Neural cell (in vitro differentiated cells): ENCODE results near the gene APBB1IP. TPM values are rescaled to one million over a fixed set of nuclear protein-coding genes. Genes with fewer than 3 reads are reported as not detected.

Experiments used
- H2AFZ ChIP-seq: fragments of 200-600, 300-800 bp; sonication (generic), shearing (Covaris generic); 2 replicates; pipeline ENCODE4 v1.6.0; 2014; ENCODE audit warnings: low read depth, mild to moderate bottlenecking, antibody characterized with exemption, low read length, moderate library complexity
- H3F3A ChIP-seq: fragments of 200-600 bp; shearing (Covaris generic); 2 replicates; pipeline ENCODE4 v1.6.1; 2016; ENCODE audit warnings: mild to moderate bottlenecking, moderate library complexity, mixed read lengths, antibody characterized with exemption, low read length; ENCODE audit not compliant: insufficient read depth, poor library complexity, severe bottlenecking
- H3K27ac ChIP-seq: fragments of 200-600, 300-800 bp; sonication (generic), shearing (Covaris generic); 2 replicates; pipeline ENCODE4 v1.5.1; 2014; ENCODE audit warnings: mild to moderate bottlenecking, low read length, moderate library complexity
- H3K27me3 ChIP-seq: fragments of 300-800, 200-600 bp; sonication (generic), shearing (Covaris generic); 2 replicates; pipeline ENCODE4 v1.6.0; 2014; ENCODE audit warnings: mild to moderate bottlenecking, low read depth, low read length, moderate library complexity; ENCODE audit not compliant: insufficient read depth
- H3K36me3 ChIP-seq: fragments of 300-800, 200-600 bp; sonication (generic), shearing (Covaris generic); 2 replicates; pipeline ENCODE4 v1.5.1; 2014; ENCODE audit warnings: mild to moderate bottlenecking, antibody characterized with exemption, low read length, moderate library complexity; ENCODE audit not compliant: insufficient read depth
- H3K4me2 ChIP-seq: fragments of 300-800, 200-600 bp; sonication (generic), shearing (Covaris generic); 2 replicates; pipeline ENCODE4 v1.6.0; 2014; ENCODE audit warnings: mild to moderate bottlenecking, low read length
- H3K4me3 ChIP-seq: fragments of 300-800, 200-600 bp; sonication (generic), shearing (Covaris generic); 2 replicates; pipeline ENCODE4 v1.5.1; 2014; ENCODE audit warnings: mild to moderate bottlenecking, low read length, moderate library complexity
- H3K79me2 ChIP-seq: fragments of 200-600 bp; shearing (Covaris generic); replicated peaks from 2 replicates; pipeline ENCODE4 v1.6.0; 2014; ENCODE audit warnings: mild to moderate bottlenecking, low read length, moderate library complexity; ENCODE audit not compliant: insufficient read depth
- H3K9ac ChIP-seq: fragments of 300-800, 200-600 bp; sonication (generic), shearing (Covaris generic); 2 replicates; pipeline ENCODE4 v1.6.1; 2016; ENCODE audit warnings: mild to moderate bottlenecking, low read length, mixed read lengths
- H3K9me2 ChIP-seq: fragments of 200-600 bp; shearing (Covaris generic); 2 replicates; pipeline ENCODE4 v1.6.1; 2016; ENCODE audit warnings: mild to moderate bottlenecking, low read length, mixed read lengths; ENCODE audit not compliant: insufficient read depth
- H3K9me3 ChIP-seq: fragments of 200-600, 300-800 bp; sonication (generic), shearing (Covaris generic); 2 replicates; pipeline ENCODE4 v1.6.1; 2016; ENCODE audit warnings: mild to moderate bottlenecking, mixed run types, low read length, moderate library complexity, mixed read lengths
- H4K20me1 ChIP-seq: fragments of 200-600 bp; shearing (Covaris generic); 2 replicates; pipeline ENCODE4 v1.6.1; 2016; ENCODE audit warnings: mild to moderate bottlenecking, mixed run types; ENCODE audit not compliant: insufficient read depth
- EP300 ChIP-seq: fragments of 450-650 bp; conservative IDR thresholded peaks from 2 replicates; pipeline ENCODE4 v1.6.1; 2014; ENCODE audit warnings: antibody characterized with exemption, mild to moderate bottlenecking, moderate library complexity; ENCODE audit not compliant: poor library complexity, severe bottlenecking
- EZH2 ChIP-seq: fragments of 200-600, 300-800 bp; shearing (Covaris generic), sonication (generic); IDR thresholded peaks from 2 replicates; pipeline ENCODE4 v1.6.1; 2014; ENCODE audit warnings: antibody characterized with exemption, low read length, borderline replicate concordance, mild to moderate bottlenecking; ENCODE audit not compliant: insufficient read depth, poor library complexity, severe bottlenecking
- MXI1 ChIP-seq: fragments of 450-650 bp; conservative IDR thresholded peaks from 2 replicates; pipeline ENCODE4 v1.6.1; 2014; ENCODE audit warnings: antibody characterized with exemption, mild to moderate bottlenecking; ENCODE audit not compliant: poor library complexity, severe bottlenecking
- POLR2AphosphoS5 ChIP-seq: IDR thresholded peaks from 2 replicates; pipeline ENCODE4 v1.6.1; 2012
- RAD21 ChIP-seq: fragments of 450-650 bp; conservative IDR thresholded peaks from 2 replicates; pipeline ENCODE4 v1.6.1; 2014; ENCODE audit warnings: antibody characterized with exemption, mild to moderate bottlenecking, moderate library complexity
- SMC3 ChIP-seq: fragments of 450-650 bp; conservative IDR thresholded peaks from 2 replicates; pipeline ENCODE4 v1.6.1; 2014; ENCODE audit warnings: antibody characterized with exemption, mild to moderate bottlenecking, moderate library complexity; ENCODE audit not compliant: poor library complexity
- TAF1 ChIP-seq: IDR thresholded peaks from 2 replicates; pipeline ENCODE4 v1.6.1; 2012; ENCODE audit warnings: low read depth
- polyA plus RNA-seq: library from polyadenylated mRNA; depleted of rRNA; stranded (reverse); fragments of >200 nt; gene quantifications from 2 replicates; pipeline ENCODE4 v1.2.3, GENCODE V29; 2014
- TF ChIP-seq, protein P1 (sequence below): fragments of 450-650 bp; IDR thresholded peaks from 2 replicates; pipeline ENCODE4 v1.5.1; 2014; ENCODE audit warnings: antibody characterized with exemption, mild to moderate bottlenecking, moderate library complexity; ENCODE audit not compliant: poor library complexity, severe bottlenecking
- TF ChIP-seq, protein P2 (sequence below): IDR thresholded peaks from 2 replicates; pipeline ENCODE4 v1.6.1; 2012; ENCODE audit warnings: borderline replicate concordance

Gene APBB1IP
- polyA plus RNA-seq, 1 donor from 2014 or later = not detected

DNA sequence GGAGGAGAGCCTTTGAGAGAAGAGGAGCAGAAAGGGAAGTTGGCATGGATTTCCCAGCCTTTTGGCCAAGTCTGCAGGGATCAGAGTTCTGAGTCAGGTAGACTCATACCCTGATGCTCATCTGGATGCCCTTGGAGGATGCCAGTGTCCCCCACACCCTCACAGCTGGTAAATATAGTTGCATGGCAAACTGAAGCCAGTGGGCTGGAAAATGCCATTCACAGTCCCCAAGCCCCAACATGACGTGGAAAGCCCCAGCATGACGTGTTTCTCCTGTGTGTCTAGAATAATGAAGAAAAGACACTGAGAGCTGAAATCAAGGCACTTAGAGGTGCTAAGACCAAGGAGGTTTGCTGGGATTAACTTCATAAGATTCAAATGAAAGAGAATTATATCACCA is 24.8 kb upstream of the APBB1IP start:
- Histone ChIP-seq H3K9me3 (no peaks in the 10 kb centered on the region), H2AFZ (no peak overlapping the region), H4K20me1 (no peaks in the 10 kb centered on the region), H3F3A (no peaks in the 10 kb centered on the region), H3K79me2 (no peaks in the 10 kb centered on the region), H3K4me3 (no peak overlapping the region), H3K27ac (no peak overlapping the region), H3K36me3 (no peaks in the 10 kb centered on the region), H3K9me2 (no peaks in the 10 kb centered on the region), H3K9ac (no peak overlapping the region), H3K4me2 (no peak overlapping the region), H3K27me3 (no peaks in the 10 kb centered on the region)
- TF ChIP-seq POLR2AphosphoS5 = no peak

DNA sequence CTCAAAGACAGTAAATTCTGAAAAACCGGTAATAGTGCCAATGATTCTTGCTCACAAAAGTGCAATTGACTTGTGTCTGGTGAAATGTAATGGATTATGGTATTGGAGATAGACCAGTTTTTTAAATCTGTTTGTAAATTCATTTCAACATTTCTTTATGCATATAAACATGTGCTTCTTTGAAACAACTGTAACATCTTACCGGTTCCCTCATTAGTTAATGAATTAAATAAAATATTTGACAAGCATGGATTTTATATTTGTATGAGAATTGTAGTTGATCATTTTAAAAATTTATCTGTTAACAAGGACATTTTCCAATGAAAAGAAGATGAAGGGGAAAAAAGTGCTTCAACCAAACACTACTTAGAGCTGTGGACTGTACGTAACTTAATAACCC is 21.0 kb upstream of the APBB1IP start:
- H2AFZ ChIP-seq = no peak overlapping the region
- no peak for TF ChIP-seq EP300
- no peak for TF ChIP-seq TAF1
- TF ChIP-seq, protein P1, sequence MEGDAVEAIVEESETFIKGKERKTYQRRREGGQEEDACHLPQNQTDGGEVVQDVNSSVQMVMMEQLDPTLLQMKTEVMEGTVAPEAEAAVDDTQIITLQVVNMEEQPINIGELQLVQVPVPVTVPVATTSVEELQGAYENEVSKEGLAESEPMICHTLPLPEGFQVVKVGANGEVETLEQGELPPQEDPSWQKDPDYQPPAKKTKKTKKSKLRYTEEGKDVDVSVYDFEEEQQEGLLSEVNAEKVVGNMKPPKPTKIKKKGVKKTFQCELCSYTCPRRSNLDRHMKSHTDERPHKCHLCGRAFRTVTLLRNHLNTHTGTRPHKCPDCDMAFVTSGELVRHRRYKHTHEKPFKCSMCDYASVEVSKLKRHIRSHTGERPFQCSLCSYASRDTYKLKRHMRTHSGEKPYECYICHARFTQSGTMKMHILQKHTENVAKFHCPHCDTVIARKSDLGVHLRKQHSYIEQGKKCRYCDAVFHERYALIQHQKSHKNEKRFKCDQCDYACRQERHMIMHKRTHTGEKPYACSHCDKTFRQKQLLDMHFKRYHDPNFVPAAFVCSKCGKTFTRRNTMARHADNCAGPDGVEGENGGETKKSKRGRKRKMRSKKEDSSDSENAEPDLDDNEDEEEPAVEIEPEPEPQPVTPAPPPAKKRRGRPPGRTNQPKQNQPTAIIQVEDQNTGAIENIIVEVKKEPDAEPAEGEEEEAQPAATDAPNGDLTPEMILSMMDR = no peak
- no peak for TF ChIP-seq POLR2AphosphoS5
- no peak for TF ChIP-seq SMC3
- TF ChIP-seq EZH2 = no peak
- no peak for TF ChIP-seq MXI1
- TF ChIP-seq, protein P2, sequence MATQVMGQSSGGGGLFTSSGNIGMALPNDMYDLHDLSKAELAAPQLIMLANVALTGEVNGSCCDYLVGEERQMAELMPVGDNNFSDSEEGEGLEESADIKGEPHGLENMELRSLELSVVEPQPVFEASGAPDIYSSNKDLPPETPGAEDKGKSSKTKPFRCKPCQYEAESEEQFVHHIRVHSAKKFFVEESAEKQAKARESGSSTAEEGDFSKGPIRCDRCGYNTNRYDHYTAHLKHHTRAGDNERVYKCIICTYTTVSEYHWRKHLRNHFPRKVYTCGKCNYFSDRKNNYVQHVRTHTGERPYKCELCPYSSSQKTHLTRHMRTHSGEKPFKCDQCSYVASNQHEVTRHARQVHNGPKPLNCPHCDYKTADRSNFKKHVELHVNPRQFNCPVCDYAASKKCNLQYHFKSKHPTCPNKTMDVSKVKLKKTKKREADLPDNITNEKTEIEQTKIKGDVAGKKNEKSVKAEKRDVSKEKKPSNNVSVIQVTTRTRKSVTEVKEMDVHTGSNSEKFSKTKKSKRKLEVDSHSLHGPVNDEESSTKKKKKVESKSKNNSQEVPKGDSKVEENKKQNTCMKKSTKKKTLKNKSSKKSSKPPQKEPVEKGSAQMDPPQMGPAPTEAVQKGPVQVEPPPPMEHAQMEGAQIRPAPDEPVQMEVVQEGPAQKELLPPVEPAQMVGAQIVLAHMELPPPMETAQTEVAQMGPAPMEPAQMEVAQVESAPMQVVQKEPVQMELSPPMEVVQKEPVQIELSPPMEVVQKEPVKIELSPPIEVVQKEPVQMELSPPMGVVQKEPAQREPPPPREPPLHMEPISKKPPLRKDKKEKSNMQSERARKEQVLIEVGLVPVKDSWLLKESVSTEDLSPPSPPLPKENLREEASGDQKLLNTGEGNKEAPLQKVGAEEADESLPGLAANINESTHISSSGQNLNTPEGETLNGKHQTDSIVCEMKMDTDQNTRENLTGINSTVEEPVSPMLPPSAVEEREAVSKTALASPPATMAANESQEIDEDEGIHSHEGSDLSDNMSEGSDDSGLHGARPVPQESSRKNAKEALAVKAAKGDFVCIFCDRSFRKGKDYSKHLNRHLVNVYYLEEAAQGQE = no peak
- TF ChIP-seq RAD21 = no peak
- no peaks in the 10 kb centered on the region for H3F3A ChIP-seq
- H3K9ac ChIP-seq = no peak overlapping the region
- H3K9me3 ChIP-seq = no peaks in the 10 kb centered on the region
- H3K4me2 ChIP-seq = no peak overlapping the region
- H4K20me1 ChIP-seq = no peaks in the 10 kb centered on the region
- no peaks in the 10 kb centered on the region for H3K79me2 ChIP-seq
- H3K4me3 ChIP-seq = no peak overlapping the region
- H3K27me3 ChIP-seq = no peaks in the 10 kb centered on the region
- no peak overlapping the region for H3K27ac ChIP-seq
- H3K36me3 ChIP-seq = no peaks in the 10 kb centered on the region
- no peaks in the 10 kb centered on the region for H3K9me2 ChIP-seq

DNA sequence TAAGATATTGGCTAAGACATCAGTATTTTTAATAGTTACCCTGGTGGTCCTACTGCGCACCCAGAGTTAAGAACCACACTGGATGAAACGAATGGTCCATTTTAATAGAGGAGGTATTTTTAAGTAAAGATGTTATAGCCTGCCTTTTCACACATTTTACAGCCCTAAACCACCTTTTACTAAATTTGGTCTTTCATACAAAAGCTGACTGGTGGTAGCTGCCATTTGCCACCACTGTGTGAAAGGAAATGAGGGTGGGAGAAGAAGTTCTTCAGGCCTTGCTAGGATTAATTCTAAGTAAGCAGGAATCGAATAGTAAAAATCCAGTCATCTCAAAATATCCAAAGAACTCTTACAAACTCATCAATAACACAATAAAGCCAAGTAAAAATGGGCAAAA is 15.2 kb upstream of the APBB1IP start:
- H3K27me3 ChIP-seq = no peaks in the 10 kb centered on the region
- H2AFZ ChIP-seq = no peak overlapping the region

More for the DNA sequence above, 15.2 kb upstream of the APBB1IP start:
- TF ChIP-seq RAD21 (no peak), TAF1 (no peak), EZH2 (no peak), POLR2AphosphoS5 (no peak), SMC3 (no peak)
- TF ChIP-seq, protein P2 = no peak
- TF ChIP-seq, protein P1 = no peak
- H3K9me2 ChIP-seq = no peaks in the 10 kb centered on the region
- H3K4me2 ChIP-seq = no peak overlapping the region
- no peaks in the 10 kb centered on the region for H3K36me3 ChIP-seq
- H3K9me3 ChIP-seq = no peaks in the 10 kb centered on the region
- H3K79me2 ChIP-seq = no peaks in the 10 kb centered on the region
- no peak overlapping the region for H3K9ac ChIP-seq
- no peaks in the 10 kb centered on the region for H3F3A ChIP-seq
- no peak overlapping the region for H3K27ac ChIP-seq
- no peak overlapping the region for H3K4me3 ChIP-seq
- H4K20me1 ChIP-seq = no peaks in the 10 kb centered on the region
